SKM-1 (cell line): ENCODE measurements around the gene EXOC4.

Experiments used
- DNase-seq: peaks from one replicate; lab custom pipeline; 2025; ENCODE audit not compliant: unreplicated experiment; lab: John Stamatoyannopoulos, UW

EXOC4 gene

DNA sequence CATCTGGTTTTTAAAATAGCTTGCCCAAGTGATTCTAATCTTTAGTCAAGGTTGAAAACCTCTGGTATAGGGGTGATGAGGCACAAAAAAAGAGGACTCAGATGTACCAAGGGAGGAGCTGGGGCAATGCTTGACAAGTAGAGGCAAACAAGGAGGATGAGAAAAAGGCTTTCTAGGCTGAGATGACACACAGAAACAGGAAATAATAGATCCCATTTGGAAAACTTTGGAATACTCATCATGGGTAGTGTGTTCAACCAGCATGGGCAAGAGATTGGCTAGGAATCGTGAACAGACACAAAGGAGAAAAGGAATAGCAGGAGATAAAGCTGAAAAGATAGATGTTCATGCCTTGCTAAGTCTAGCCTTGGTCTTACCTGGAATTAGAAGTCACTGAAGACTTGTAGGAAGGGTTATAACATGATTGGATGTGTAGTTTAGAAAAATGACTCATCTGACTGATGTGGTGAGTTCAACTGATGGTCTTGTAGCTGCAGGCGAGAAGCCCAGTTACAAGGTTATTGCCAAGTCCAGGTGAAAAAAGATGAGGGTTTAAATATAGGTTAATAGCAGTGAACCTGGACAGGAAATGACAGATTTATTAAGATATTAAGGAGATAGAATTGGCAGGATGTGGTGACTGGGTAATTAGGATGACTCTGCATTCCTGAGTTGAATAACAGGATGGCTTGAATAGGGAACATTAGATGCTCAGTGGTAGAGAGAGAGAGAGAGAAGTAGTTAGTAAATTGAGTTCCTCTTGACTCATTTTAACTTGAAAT, 660.2 kb downstream of the EXOC4 start:
- DNase-seq, result no peak

DNA sequence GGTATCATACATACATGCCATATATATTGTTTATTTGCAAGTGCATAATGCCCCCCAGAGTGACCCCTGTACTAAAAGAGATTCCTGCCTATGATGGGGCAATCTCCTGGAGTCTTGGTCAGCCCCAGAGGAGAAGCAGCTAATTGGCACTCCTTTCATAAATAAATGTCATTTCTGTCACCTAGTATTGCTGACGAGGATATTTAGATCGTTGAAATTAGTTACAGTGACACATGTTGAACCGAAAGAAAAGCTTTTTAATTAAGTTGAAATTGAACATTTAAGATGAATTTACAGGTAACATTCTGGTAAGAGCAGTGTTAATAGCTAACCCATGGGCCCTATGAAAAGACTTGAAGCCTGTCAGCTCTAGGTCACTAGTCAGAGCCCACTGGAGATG, 663.7 kb downstream of the EXOC4 start:
- no peak for DNase-seq

DNA sequence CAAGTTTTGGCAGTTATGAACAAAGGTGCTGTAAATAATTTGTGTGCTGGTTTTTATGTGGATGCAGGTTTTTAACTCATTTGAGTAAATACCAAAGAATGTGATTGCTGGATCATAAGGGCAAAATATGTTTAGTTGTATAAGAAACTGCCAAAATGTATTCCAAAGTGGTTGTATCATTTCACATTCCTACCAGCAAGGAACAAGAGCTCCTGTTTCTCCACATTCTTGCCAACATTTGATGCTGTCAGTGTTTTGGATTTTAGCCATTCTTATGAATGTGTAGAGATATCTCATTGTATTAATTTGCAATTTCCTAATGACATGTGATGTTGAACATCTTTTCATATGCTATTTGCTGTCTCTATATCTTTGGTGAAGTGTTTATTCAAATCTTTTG, 666.9 kb downstream of the EXOC4 start:
- no peak for DNase-seq

DNA sequence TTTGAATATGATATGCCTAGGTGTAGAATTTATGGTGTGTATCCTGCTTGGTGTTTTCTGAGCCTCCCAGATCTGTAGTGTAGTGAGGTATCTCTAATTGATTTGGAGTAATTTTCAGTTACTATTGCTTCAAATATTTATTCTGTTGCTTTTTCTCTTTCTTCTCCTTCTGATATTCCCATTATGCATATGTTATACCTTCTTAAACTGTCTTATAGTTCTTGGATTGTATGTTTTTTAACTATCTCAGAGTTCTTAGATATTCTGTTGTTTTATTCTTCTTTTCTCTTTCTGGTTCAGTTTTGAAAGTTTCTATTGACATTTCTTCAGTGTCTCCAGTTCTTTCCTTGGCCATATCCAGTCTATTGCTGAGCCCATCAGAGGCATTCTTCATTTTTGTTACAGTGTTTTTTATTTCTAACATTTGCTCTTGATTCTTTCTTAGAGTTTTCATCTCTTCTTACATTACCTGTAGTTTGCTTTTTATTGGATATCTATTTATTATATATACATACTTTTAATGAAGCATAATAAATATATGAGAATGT, 668.8 kb downstream of the EXOC4 start:
- DNase-seq, result no peak

DNA sequence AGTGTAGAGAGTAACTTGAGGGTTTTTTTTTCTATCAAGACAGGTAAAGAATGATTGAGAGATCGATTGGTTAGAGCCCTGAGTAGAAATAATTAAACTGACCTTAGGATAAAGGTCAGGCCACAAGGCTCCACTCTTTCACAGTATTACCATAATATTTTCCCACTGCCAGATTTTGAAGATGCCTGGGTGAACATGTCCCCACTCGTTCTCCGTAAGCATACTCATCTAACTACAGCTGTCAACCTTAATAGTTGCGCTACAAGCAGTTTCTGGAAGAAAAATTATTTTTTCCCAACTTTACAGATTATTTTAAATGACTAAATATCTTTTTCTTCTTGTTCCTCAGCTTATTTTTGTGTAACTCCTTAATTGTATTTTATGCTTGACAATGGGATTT, 671.1 kb downstream of the EXOC4 start:
- DNase-seq, result no peak

DNA sequence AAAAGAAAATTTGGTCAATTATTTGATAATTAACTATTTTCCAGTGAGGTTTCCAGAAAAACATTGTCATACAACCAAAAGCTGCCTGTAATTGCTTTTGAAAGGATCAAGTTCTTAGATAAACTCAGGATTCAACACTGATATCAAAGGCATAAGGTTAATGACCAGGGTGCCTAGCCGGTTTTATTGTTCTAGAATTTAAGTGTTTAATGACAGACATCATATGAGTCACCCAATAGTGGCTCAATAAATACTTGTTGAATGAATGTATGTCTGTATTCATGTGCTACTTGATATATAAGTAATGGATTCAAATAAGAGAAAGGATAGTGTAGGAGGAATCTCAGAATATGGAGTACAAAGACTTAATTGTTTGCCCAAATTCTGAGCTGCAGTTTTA, 678.2 kb downstream of the EXOC4 start:
- DNase-seq, result no peak

DNA sequence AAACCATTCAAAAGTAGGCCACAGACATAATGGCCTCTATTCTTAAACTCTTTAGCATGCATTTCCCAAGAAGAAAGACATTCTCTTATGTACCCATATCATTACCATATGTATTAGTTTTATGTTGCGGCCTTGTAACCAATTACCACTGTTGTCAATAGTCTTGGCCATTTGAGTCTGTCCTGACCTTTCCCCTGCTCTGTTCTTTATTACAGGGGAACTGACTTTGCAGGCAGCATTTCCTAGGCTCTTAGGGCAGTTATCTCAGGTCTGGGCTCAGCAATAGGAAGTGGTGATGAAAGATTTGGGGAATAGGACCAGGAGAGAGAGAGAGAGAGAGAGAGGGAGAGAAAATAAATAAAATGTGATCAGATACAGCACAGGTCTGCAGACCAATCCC, 679.7 kb downstream of the EXOC4 start:
- DNase-seq, result no peak

DNA sequence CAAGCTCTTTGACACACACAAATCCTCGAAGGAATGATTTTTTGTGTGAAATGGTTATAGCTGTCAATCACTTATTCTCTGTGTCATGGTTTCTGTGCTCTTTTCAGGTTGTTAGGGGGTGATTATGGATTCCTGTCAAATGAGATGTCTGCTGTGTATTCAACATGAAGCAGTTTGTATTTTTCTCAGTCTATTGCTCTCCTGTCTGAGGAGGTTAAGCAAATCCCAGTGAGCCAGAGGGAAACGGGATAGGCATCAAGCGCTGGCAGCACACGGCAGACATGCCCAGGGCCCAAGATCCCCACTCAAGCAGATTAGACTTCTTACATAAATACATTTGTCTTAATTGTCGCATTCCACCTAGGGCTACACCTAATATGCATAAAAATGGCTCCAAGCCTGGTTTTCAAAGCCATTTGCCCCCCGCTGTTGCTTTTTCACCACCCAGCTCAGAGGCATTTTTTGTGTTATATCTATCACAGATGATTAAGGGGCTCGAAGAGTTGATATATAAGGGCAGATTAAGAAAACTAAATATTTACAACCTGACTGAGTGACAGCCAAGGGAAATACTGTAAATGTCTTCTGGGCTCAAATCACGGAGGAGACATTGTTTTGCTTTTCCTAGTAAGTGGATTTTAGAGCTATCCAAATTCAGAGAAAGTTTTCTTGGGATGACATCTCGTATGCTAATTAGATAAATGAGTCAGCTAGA, 681.5 kb downstream of the EXOC4 start:
- DNase-seq, result no peak

DNA sequence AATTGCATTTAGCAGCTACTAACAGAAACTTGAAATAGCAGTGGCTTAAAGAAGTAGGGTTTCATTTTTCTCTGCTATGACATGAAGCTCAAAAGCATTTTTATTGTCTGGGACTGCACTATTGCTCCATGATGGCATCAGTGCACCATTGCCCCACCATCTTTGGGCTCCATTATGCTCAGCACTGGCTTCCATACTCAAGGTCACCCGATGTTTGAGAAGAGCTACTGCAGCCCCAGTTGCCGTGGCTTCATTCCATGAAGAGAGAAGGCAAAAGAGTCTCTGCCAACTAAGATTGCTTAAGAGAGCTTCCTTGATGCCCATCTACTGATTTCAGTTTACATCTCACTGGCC, 682.1 kb downstream of the EXOC4 start:
- no peak for DNase-seq

DNA sequence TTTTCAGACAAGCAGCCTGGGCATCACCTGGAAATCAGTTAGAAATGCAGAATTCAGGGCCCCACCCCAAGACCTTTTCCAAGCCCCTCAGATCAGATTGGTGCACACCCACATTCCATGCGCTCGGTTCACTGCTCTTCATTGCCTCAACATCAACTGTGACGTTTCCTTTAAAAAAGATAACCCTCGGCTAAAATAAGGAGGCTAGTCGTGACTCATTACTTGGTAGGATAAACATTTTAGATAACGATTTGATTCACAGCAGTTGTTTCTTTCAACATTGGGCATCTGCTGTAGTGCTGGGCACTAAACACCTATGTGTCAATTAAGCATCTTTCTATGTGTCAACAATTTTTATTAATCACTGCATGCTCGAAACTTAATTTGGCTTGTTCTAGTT, 683.2 kb downstream of the EXOC4 start:
- no peak for DNase-seq

DNA sequence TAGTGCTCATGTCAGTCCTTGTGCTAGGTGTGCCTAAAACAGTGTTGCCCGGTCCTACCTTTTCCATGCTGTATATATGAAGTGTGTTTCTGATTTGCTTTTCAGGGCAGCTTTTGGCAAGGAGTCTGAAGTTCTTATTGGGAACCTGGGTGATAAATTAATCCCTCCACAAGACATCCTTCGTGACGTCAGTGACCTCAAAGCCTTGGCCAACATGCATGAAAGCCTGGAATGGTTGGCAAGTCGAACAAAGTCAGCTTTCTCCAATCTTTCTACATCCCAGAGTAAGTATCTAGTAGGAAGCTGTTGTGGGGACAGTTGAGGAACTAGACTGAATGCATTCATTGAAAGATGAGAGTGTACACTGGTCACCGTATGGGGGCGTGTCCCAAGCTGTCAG, 684.9 kb downstream of the EXOC4 start:
- no peak for DNase-seq

DNA sequence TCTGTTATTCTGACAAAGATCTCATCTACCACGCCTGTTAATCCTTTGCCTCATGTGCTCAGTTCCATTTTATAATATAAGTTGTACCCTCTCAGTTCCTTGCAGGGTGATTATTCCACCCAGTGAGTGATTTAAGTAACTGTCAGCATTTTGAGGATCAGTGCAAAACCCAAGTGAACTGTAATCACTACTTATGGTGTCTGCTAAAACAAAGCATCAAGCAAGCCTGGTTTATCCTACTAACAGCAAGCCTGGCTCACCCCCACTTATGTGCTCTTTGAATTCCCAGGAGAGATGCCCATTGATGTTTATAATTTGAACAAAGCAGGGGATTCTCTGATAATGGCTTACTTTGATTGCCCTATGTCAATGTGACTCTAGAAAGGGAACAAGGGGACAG, 687.5 kb downstream of the EXOC4 start:
- DNase-seq, result no peak

DNA sequence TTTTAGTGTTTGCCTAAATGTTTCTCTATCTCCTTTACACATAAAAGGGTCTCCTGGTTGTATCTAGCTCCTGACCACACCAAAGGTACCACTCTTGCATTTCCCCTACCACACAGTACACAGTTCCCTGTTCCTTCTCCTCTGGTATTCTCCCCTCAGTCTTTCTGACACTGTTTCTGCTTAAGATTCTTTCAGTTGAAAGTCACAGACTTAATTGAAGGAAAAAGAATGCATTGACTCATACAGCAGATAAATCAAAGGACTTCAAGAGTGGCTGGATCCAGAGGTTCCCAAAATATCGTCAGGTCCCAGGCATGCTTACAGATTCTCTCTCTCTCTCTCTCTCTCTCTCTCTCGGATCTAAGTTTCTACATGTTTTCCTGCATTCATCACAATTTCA, 688.6 kb downstream of the EXOC4 start:
- DNase-seq, result no peak

DNA sequence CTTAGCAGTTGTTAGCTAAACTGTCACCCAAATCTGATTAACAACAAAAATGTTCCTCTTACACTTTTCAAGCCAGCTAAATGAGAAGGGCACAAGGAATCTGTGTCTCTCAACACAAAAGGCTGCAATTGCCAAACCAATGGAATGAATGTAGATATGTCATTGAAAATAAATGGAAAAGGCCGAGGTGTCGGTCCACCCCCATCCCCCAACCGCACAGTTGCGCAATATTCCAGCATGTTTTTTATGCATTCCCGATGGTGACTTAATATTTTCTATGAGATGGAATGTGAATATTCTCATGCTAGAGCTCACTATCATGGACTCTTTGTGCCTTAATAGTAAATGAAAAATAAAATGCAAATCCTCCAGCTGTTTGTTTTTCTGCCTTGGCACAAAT, 692.6 kb downstream of the EXOC4 start:
- no peak for DNase-seq

DNA sequence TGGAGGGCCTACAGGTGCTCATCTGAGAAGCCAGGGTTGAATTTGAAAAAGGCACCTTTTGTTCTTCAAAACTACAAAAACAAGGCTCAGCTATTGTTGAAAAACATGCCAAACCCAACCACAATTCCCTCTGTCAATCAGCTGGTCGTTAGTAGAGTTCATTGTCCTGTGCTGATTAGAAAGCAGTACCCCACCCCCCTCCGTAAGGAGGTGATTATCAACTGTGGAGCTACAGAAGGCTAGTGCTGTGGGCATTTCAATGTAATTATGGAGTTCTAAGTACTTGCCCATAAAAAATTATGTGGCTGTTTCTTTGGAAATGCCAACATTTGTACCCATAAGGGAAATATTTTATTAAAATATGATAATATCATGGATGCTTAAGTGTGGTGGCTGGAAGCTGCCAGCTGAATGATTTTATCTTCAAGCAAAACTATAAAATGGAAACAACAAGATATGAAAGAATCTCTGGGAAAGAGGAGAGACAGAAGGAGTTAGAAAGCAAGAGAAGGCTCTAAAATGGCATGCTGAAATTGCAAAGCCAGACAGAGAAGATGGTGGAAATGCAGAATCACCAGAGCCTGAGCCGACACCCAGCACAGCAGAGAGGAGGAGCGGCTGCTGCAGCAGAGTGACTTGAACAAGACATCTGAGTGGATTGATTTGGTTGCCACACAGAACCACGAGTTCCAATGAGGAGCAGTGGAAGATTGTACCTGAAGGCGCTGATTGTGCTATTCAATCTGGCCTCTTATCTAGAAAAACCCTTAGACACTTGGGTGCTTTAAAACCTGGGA, 694.8 kb downstream of the EXOC4 start:
- DNase-seq, result no peak

DNA sequence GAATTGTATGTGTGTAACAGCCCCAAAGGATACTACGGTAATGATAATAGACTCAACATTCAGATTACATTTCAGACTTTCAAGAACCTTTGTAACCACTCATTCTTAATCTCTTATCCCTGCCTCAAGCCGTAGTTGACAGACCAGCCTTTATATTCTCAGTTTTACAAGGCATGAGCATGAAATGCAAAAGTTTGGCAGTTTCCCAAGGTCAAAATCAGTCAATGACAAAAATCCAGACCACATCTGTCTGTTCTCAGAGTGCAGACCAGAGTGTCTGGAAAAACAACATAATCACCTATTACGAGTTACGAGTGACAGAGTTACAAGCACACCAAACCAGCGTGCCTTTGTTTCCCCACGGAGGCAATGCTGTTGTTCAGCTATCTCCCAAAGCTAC, 695.7 kb downstream of the EXOC4 start:
- DNase-seq, result no peak

DNA sequence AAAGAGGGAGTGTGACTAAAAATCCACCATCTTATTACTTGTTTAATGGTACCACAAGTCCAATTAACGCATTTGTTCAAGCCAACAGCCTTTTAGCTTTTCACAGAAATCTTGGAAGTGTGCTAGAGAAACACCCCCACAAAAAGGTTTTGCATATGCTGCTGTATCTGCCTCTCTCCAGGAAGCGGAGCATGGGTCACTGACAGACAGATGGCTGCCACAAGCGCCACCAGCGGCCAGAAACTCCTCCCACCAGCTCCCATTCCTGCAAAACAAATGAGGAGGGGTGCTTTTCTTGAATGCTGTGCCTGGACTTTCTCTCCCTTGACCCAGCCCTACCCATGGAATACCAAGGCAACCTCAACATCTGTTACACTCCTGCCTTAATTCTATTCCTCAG, 698.0 kb downstream of the EXOC4 start:
- no peak for DNase-seq

DNA sequence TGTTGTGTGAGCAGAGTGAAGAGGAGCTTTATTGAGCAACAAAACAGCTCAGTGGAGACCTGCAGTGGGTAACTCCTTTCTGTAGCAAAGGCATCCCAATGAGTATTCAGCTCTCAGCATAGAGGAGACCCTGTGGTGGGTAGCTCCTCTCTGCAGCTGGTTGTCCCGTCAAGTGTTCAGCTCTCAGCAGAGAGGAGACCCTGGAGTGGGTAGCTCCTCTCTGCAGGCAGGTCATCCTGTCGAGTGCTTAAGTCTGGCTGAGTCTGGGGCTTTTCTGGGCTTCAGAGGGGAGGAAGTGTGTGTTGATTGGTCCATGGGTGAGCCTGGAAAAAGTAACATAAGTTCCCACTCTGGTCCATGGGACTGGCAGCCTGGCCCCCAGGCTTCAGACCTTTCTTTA, 702.3 kb downstream of the EXOC4 start:
- DNase-seq, result no peak

DNA sequence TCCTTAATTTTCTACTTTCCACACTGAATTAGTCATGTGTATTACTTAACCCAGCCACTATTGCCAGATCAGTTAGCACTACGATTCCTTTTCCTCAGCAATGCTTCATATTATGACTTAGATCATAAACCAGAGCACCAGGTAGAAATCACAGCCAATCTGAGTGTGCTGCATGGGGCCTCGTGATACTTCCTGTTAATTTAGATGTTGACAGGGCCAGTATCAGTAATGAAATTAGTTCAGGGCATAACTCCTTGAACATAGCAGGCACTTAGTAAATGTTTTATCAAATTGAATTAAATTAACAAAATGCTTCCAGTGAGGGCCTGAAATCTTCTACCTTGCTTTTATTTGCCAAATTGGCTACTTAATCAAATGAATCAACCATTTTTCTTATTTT, 705.0 kb downstream of the EXOC4 start:
- DNase-seq, result no peak

DNA sequence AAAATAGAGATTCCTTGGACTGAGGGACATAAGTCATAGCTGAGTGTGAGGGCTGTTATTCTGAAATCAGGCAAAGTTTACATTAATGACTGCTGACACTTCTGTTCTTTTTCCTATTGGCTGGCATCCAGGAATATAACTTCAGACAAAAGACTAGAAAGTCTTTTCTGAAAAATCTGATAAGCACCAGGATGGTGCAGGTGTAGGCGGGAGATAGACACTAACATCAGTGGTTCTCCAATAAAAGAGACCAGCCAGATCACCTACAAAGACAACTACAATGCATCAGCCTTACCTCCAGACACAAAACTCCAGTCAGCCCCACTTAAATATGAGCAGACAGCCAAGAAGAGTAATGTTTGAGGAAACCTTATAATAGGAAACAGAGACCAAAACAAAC, 705.9 kb downstream of the EXOC4 start:
- no peak for DNase-seq

DNA sequence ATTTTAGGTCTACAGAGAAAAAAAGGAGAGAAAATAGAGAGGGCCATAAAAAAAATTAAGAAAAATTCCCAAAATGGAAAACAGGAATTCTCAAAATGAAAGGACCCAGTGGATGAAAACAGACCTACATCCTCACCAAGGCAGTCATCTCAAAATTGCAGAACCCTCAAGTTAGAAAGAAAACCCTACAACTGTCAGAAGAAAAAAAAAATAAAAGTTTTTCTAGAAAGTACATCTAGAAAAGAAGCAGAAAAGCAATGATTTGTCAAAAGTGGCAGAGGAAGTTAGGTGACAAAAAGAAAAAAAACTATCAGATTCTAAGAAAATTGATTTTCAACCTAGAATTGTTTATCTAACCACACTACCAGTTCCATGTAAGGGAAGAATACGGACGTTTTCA, 706.6 kb downstream of the EXOC4 start:
- no peak for DNase-seq

DNA sequence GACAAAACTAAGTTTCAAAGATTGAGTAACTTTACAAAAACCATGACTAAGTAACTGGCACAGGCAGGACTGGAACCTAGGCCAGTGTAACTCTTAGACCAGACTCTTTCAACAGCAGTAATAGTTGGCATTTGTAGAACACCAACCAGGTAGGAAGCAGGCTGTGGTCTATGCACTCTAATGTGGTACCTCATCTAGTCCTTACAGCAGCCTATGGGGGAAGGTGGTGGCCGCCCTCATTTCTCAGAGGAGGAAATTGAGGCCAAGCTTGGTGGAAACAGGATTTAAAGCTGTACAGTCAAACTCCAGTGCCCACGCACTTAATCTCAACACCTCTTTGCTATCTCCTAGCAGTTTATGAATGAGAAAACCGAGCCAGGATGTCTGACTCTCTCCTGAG, 708.8 kb downstream of the EXOC4 start:
- DNase-seq, result no peak
